Brain microvascular endothelial cell (primary cell): ENCODE data around the gene THSD4.
A peak's percentile ranks its signal among the peaks of the same experiment; 100 is the strongest.
"Not testable (repeated sequence)": the region's sequence is repeated elsewhere in the genome, so short reads cannot be mapped to it uniquely, and the experiment has no call there.

Source experiments
- DNase-seq: peaks from one replicate; pipeline ENCODE4 v3.0.0-alpha.2; 2020
- H3K27ac ChIP-seq: fragments of 250-450 bp; sonication (Bioruptor Pico); 2 replicates; pipeline ENCODE4 v1.5.1; 2020; ENCODE audit warnings: mild to moderate bottlenecking, moderate library complexity
- H3K27me3 ChIP-seq: fragments of 250-450 bp; sonication (Bioruptor Pico); replicated peaks from 2 replicates; pipeline ENCODE4 v1.5.1; 2020; ENCODE audit warnings: mild to moderate bottlenecking
- H3K36me3 ChIP-seq: fragments of 250-450 bp; sonication (Bioruptor Pico); replicated peaks from 2 replicates; pipeline ENCODE4 v1.5.1; 2020; ENCODE audit warnings: mild to moderate bottlenecking
- H3K4me3 ChIP-seq: 2 replicates; pipeline ENCODE4 v1.5.1; 2011; ENCODE audit warnings: low read depth, mild to moderate bottlenecking, control low read depth, low read length, moderate library complexity
- in situ Hi-C: cut with HindIII; loops from 2 replicates; pipeline ENCODE4 v1.10.0; 2017; ENCODE audit warnings: low sequenced_read_pairs, low pct_ligation_motif_present
- TF ChIP-seq, protein P1 (sequence below): IDR thresholded peaks from 2 replicates; pipeline ENCODE4 v1.5.1; 2011; ENCODE audit warnings: low read depth, mild to moderate bottlenecking, moderate library complexity, low read length, control low read depth, inconsistent platforms; ENCODE audit errors: missing control alignments

The THSD4 gene

DNA sequence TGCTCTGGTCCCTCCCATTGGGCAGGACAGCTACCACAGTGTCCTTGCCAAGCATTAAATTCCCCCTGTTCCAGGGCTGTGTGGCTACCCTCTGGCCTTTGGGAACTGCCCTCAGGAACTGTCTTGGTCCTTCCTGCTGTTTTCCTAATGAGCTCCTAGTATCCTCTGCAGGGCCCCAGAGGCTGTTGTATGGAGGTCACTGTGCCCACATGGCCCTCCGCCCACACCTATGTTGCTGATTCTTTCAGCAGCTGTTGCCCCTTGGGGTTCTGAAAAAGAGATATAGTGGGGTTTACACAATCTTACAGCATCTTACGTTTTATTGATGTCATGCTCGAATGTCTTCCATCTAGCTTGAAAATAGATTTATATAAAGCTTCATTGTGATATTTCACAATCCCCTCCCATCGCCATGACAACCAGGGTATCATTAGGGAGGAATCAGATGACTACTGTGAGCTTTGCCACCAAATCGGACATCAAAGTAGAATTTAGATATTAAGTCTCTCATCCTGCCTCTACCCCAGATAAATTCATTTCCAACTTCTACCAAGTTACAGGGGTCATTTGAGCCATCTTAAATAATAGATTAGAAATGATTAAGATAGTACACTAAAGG, 598.0 kb downstream of the THSD4 start:
- Histone ChIP-seq H3K36me3 (no peaks in the 10 kb centered on the region), H3K27me3 (no peaks in the 10 kb centered on the region), H3K27ac (no peak overlapping the region), H3K4me3 (no peak overlapping the region)
- DNase-seq = no peak
- TF ChIP-seq, protein P1, sequence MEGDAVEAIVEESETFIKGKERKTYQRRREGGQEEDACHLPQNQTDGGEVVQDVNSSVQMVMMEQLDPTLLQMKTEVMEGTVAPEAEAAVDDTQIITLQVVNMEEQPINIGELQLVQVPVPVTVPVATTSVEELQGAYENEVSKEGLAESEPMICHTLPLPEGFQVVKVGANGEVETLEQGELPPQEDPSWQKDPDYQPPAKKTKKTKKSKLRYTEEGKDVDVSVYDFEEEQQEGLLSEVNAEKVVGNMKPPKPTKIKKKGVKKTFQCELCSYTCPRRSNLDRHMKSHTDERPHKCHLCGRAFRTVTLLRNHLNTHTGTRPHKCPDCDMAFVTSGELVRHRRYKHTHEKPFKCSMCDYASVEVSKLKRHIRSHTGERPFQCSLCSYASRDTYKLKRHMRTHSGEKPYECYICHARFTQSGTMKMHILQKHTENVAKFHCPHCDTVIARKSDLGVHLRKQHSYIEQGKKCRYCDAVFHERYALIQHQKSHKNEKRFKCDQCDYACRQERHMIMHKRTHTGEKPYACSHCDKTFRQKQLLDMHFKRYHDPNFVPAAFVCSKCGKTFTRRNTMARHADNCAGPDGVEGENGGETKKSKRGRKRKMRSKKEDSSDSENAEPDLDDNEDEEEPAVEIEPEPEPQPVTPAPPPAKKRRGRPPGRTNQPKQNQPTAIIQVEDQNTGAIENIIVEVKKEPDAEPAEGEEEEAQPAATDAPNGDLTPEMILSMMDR = no peak
- in situ Hi-C loops = no loop called here

DNA sequence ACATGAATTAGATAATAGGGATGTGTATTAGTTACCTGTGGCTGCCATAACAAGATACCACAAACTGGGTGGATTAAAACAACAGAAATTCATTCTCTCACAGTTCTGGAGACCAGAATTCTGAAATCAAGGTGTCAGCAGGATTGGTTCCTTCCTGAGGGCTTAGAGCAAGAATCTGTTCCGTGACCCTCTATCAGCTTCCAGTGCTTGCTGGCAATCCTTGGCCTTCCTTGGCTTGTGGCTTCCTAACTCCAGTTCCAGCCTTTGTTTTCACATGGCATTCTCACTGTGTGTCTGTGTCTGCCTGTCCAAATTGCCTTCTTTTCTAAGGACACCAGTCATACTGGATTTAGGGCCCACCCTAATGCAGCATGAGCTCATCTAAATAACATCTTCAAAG, 600.6 kb downstream of the THSD4 start:
- in situ Hi-C loops = no loop called here
- no peaks in the 10 kb centered on the region for H3K27me3 ChIP-seq
- no peak overlapping the region for H3K4me3 ChIP-seq
- TF ChIP-seq, protein P1 = no peak
- no peak for DNase-seq
- H3K36me3 ChIP-seq = no peaks in the 10 kb centered on the region
- no peak overlapping the region for H3K27ac ChIP-seq

DNA sequence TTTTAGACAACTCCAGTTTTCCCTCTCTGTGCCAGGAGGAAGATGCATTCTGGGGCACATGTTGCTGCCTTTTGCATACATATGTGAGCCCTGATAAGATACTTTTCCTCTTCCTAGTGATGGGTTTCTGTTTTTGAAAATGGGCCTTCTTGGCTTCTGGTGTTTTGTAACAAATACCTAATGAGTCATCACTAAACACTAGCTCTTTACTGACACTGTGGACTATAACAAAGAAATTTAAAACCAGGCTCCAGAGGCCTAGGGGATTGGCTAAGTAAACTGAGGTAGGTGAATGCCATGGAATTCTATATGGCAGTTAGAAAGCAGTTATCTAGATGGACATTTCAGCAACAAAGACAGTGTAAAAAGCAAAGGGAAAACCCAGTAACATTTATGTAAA, 601.7 kb downstream of the THSD4 start:
- H3K36me3 ChIP-seq = no peaks in the 10 kb centered on the region
- in situ Hi-C loops = no loop called here
- TF ChIP-seq, protein P1 = no peak

GRCh38 chr15:71718116-71718910, 603.0 kb downstream of the THSD4 start:
- TF ChIP-seq, protein P1 = no peak

More for the DNA sequence above, 601.7 kb downstream of the THSD4 start:
- Histone ChIP-seq H3K27me3 (no peaks in the 10 kb centered on the region), H3K27ac (peak overlapping the region; percentile 29), H3K4me3 (no peak overlapping the region)
- DNase-seq = no peak

DNA sequence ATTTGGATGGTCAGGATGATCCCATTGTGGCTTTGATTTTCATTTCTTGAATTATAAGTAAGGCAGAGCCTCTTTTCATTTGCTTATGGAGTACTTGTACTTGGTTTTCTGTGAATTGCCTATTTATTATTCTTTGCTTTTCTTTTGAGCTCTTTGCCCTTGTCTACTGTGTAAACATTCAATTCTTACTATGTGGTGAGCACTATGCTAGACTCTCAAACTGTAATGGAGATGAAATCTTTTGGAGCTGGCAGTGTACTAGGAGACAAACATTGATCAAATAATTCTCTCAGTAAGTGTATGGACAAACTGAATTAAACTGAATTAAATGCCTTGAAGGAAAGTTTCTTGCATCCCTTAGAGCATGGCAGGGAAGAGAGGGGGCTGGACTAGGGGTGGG, 608.1 kb downstream of the THSD4 start:
- no peak for DNase-seq
- TF ChIP-seq, protein P1 = no peak
- no peak overlapping the region for H3K27ac ChIP-seq
- no peaks in the 10 kb centered on the region for H3K27me3 ChIP-seq
- no peaks in the 10 kb centered on the region for H3K36me3 ChIP-seq
- in situ Hi-C loops = no loop called here
- no peak overlapping the region for H3K4me3 ChIP-seq

More at GRCh38 chr15:71718116-71718910, 603.0 kb downstream of the THSD4 start:
- Histone ChIP-seq H3K27me3 (no peaks in the 10 kb centered on the region), H3K4me3 (no peak overlapping the region), H3K36me3 (no peaks in the 10 kb centered on the region), H3K27ac (no peak overlapping the region)
- DNase-seq = no peak
- in situ Hi-C loops = no loop called here

DNA sequence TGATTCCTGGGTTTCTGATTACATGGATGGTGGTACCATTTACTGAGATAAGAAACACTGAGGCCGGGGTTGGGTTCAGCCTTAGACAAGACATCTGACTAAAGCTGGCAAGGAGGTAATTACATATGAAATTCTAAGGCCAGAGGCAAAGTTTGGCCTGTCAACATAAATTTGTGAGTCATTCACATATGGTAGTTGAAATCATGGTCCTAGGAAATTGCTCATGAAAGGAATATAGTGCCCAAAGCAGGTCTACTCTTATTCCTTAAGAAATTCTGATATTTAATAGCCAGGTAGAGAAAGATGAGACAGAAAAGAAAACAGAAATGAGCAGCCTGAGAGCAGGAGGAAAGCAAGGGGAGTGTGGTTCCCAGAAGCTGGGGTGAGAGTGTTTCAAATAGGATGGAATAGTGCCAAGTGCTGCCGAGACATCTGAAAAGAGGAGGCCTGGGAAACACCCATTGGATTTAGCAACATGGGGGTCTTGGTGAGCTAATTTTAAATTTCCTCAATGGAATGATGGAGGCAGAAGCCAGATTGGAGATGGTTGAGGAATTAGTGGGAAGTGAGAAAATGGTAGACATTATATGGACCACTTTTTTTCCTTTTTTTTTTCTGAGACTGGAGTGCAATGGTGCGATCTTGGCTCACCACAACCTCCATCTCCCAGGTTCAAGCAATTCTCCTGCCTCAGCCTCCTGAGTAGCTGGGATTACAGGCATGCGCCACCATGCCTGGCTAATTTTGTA, 610.1 kb downstream of the THSD4 start:
- in situ Hi-C loops = not testable (repeated sequence)

More for the DNA sequence above, 610.1 kb downstream of the THSD4 start:
- not testable (repeated sequence) for DNase-seq, H3K36me3 ChIP-seq, H3K27me3 ChIP-seq, H3K4me3 ChIP-seq, H3K27ac ChIP-seq
